Gastrocnemius medialis (tissue), 4 donors: Measurements from ENCODE around the gene MAPK12. TPM values are rescaled to one million over a fixed set of nuclear protein-coding genes. Genes with fewer than 3 reads are reported as not detected.
A peak's percentile ranks its signal among the peaks of the same experiment; 100 is the strongest.

Experiments
- ATAC-seq, 2 donors: fragments of 150-250 bp; one replicate each; pipeline ENCODE4 v1.9.1; 2016
- DNase-seq, 2 donors: peaks; one replicate each; pipeline ENCODE4 v3.0.0-alpha.2; 2019
- H3K27ac ChIP-seq, 4 donors: fragments of 200-600 bp; sonication (generic); 1 replicate in 1 of 4; 2 replicates in 3 of 4; pipeline ENCODE4 v1.5.1; 2016 to 2018; ENCODE audit warnings: mild to moderate bottlenecking in 2 of 4, moderate library complexity in 1 of 4
- H3K27me3 ChIP-seq, 3 donors: fragments of 200-600 bp; sonication (generic) in 2 of 3; 1 replicate in 1 of 3; 2 replicates in 2 of 3; pipeline versions ENCODE4 v1.5.1 to v1.6.0; 2016 to 2019; ENCODE audit warnings: mild to moderate bottlenecking in 1 of 3, moderate library complexity in 1 of 3
- H3K36me3 ChIP-seq, 2 donors: fragments of 200-600 bp; sonication (generic) in 1 of 2; one replicate each; pipeline ENCODE4 v1.5.1; 2017 to 2018
- H3K4me1 ChIP-seq, 2 donors: fragments of 200-600 bp; sonication (generic) in 1 of 2; one replicate each; pipeline ENCODE4 v1.5.1; 2016 to 2017; ENCODE audit warnings: mild to moderate bottlenecking in 2 of 2
- H3K4me3 ChIP-seq, 4 donors: fragments of 200-600 bp; sonication (generic) in 3 of 4; 1 replicate in 1 of 4; 2 replicates in 3 of 4; pipeline ENCODE4 v1.5.1; 2016 to 2019; ENCODE audit warnings: mild to moderate bottlenecking in 2 of 4
- H3K9me3 ChIP-seq, 3 donors: fragments of 200-600 bp; sonication (generic) in 2 of 3; 1 replicate in 1 of 3; 2 replicates in 2 of 3; pipeline ENCODE4 v1.5.1; 2016 to 2019
- CTCF ChIP-seq, 5 experiments: fragments of 450-650 bp in 3 of 5; fragments of 200-600 bp in 2 of 5; sonication (generic) in 2 of 5; IDR thresholded peaks in 4 of 5; conservative IDR thresholded peaks in 1 of 5; 1 replicate in 4 of 5; 2 replicates in 1 of 5; pipeline ENCODE4 v1.5.1; 2016 to 2019; ENCODE audit warnings: antibody characterized with exemption in 5 of 5, mild to moderate bottlenecking in 3 of 5, moderate library complexity in 3 of 5
- POLR2A ChIP-seq, 2 donors: fragments of 450-650 bp; IDR thresholded peaks; one replicate each; pipeline ENCODE4 v1.6.1; 2017; ENCODE audit warnings: antibody characterized with exemption in 2 of 2, mild to moderate bottlenecking in 2 of 2, moderate library complexity in 2 of 2
- in situ Hi-C, 4 donors: fragments of 200-750 bp; cut with MboI; loops; one replicate each; pipeline versions ENCODE4 v1.15.0 to v1.8.0; 2017; ENCODE audit warnings: low sequenced_read_pairs in 4 of 4
- intact Hi-C: fragments of 100-400 bp; cut with DNase I; formaldehyde crosslinking; loops from one replicate; pipeline ENCODE4 v1.15.1; 2023; ENCODE audit warnings: low total_unique reads
- total RNA-seq, 4 donors: library from RNA; depleted of rRNA; stranded (reverse); fragments of >200 nt; gene quantifications; one replicate each; pipeline versions ENCODE4 v1.1.0 to v1.2.3, GENCODE V29; 2016

The MAPK12 gene
- total RNA-seq, 4 donors from 2014 or later = 126 to 290 (median 219) TPM

GRCh38 chr22:50297510-50298265 lies 36.2 kb upstream of the MAPK12 start:
- intact Hi-C loops (no loop called here), in situ Hi-C loops (no loop called here)
- Histone ChIP-seq H3K4me3 (no peak overlapping the region), H3K4me1 (peaks cover 12 to 13% of the 10 kb centered on the region in 2 donors), H3K36me3 (no peaks in the 10 kb centered on the region), H3K27ac (no peak overlapping the region), H3K27me3 (no peaks in the 10 kb centered on the region), H3K9me3 (no peaks in the 10 kb centered on the region)
- DNase-seq (no peak), ATAC-seq (no peak)
- TF ChIP-seq POLR2A (IDR thresholded peaks at IDR 0.05) (no peak), CTCF (IDR thresholded peaks at IDR 0.05 in 4 of 5, conservative IDR thresholded peaks at IDR 0.05 in 1 of 5) (no peak)

- in situ Hi-C loops = no loop called here
- intact Hi-C loops = no loop called here
- Histone ChIP-seq H3K9me3 (no peaks in the 10 kb centered on the region), H3K27me3 (no peaks in the 10 kb centered on the region), H3K27ac (no peak overlapping the region), H3K4me3 (no peak overlapping the region), H3K36me3 (no peaks in the 10 kb centered on the region), H3K4me1 (peaks cover 7 to 13% of the 10 kb centered on the region in 2 donors)
- ATAC-seq = no peak
- TF ChIP-seq CTCF (IDR thresholded peaks at IDR 0.05 in 4 of 5, conservative IDR thresholded peaks at IDR 0.05 in 1 of 5) (no peak), POLR2A (IDR thresholded peaks at IDR 0.05) (no peak)
- DNase-seq = no peak
These were observed 35.4 kb upstream of the MAPK12 start for GRCh38 chr22:50296658-50297490.

- H3K9me3 ChIP-seq = no peaks in the 10 kb centered on the region
- ATAC-seq (no peak), DNase-seq (no peak)
- in situ Hi-C loops = no loop called here
- no peaks in the 10 kb centered on the region for H3K36me3 ChIP-seq
- peaks cover 5 to 12% of the 10 kb centered on the region in 2 donors for H3K4me1 ChIP-seq
- no peaks in the 10 kb centered on the region for H3K27me3 ChIP-seq
- H3K27ac ChIP-seq = peak overlapping the region in 3 of 4 donors; percentile 2 to 68 (median 51)
- intact Hi-C loops = no loop called here
- H3K4me3 ChIP-seq = peak overlapping the region in 1 of 4 donors; percentile 34
- TF ChIP-seq CTCF (IDR thresholded peaks at IDR 0.05 in 4 of 5, conservative IDR thresholded peaks at IDR 0.05 in 1 of 5) (no peak), POLR2A (IDR thresholded peaks at IDR 0.05) (no peak)
These were observed 32.8 kb upstream of the MAPK12 start for GRCh38 chr22:50294319-50294656.

GRCh38 chr22:50293441-50294318 lies 32.2 kb upstream of the MAPK12 start:
- no peaks in the 10 kb centered on the region for H3K27me3 ChIP-seq
- H3K36me3 ChIP-seq = no peaks in the 10 kb centered on the region
- H3K27ac ChIP-seq = peak overlapping the region in 3 of 4 donors; percentile 2 to 68 (median 51)
- TF ChIP-seq POLR2A (IDR thresholded peaks at IDR 0.05) (no peak), CTCF (IDR thresholded peaks at IDR 0.05 in 4 of 5, conservative IDR thresholded peaks at IDR 0.05 in 1 of 5) (no peak)
- no peak for DNase-seq
- H3K9me3 ChIP-seq = no peaks in the 10 kb centered on the region
- peaks cover 5 to 10% of the 10 kb centered on the region in 2 donors for H3K4me1 ChIP-seq
- in situ Hi-C loops = no loop called here
- peak overlapping the region in 3 of 4 donors; percentile 17 to 34 (median 31) for H3K4me3 ChIP-seq
- no peak for ATAC-seq
- intact Hi-C loops = no loop called here
